Spleen (tissue), 11 donors: Measurements from ENCODE around the gene ATL1. TPM values are rescaled to one million over a fixed set of nuclear protein-coding genes. Genes with fewer than 3 reads are reported as not detected.
"Not testable (repeated sequence)": the region's sequence is repeated elsewhere in the genome, so short reads cannot be mapped to it uniquely, and the experiment has no call there.

Source experiments
- DNase-seq: peaks from one replicate; pipeline ENCODE4 v3.0.0-alpha.2; 2020
- H3K27ac ChIP-seq, 8 donors: fragments of 200-600 bp; sonication (generic) in 7 of 8; 1 replicate in 4 of 8; 2 replicates in 4 of 8; pipeline versions ENCODE4 v1.5.0 to v1.8.0; 2016 to 2021; ENCODE audit warnings: inconsistent platforms in 4 of 8, mild to moderate bottlenecking in 4 of 8, moderate library complexity in 1 of 8
- H3K27me3 ChIP-seq, 7 donors: fragments of 200-600 bp; sonication (generic) in 6 of 7; replicated peaks in 1 of 7; 1 replicate in 4 of 7; 2 replicates in 3 of 7; pipeline versions ENCODE4 v1.5.0 to v1.8.0; 2016 to 2021; ENCODE audit warnings: inconsistent platforms in 3 of 7, mild to moderate bottlenecking in 1 of 7
- H3K36me3 ChIP-seq, 6 donors: fragments of 200-600 bp; sonication (generic) in 5 of 6; 1 replicate in 4 of 6; 2 replicates in 2 of 6; pipeline versions ENCODE4 v1.5.0 to v1.8.0; 2016 to 2021; ENCODE audit warnings: inconsistent platforms in 2 of 6
- H3K4me1 ChIP-seq, 6 donors: fragments of 200-600 bp; sonication (generic) in 5 of 6; 1 replicate in 3 of 6; 2 replicates in 3 of 6; pipeline versions ENCODE4 v1.5.0 to v1.8.0; 2016 to 2021; ENCODE audit warnings: inconsistent platforms in 3 of 6
- H3K4me3 ChIP-seq, 8 donors: fragments of 200-600 bp; sonication (generic) in 7 of 8; 1 replicate in 4 of 8; 2 replicates in 4 of 8; pipeline versions ENCODE4 v1.5.0 to v1.8.0; 2016 to 2021; ENCODE audit warnings: inconsistent platforms in 4 of 8, mild to moderate bottlenecking in 4 of 8, moderate library complexity in 2 of 8
- H3K9me3 ChIP-seq, 8 donors: fragments of 200-600 bp; sonication (generic) in 7 of 8; 1 replicate in 4 of 8; 2 replicates in 4 of 8; pipeline versions ENCODE4 v1.5.0 to v1.8.0; 2016 to 2021; ENCODE audit warnings: inconsistent platforms in 4 of 8
- CTCF ChIP-seq, 11 experiments: fragments of 200-600 bp in 7 of 11; fragments of 450-650 bp in 4 of 11; sonication (generic) in 4 of 11; IDR thresholded peaks in 8 of 11; conservative IDR thresholded peaks in 3 of 11; 1 replicate in 7 of 11; 2 replicates in 4 of 11; pipeline versions ENCODE4 v1.4.0 to v1.8.0; 2016 to 2021; ENCODE audit warnings: antibody characterized with exemption in 11 of 11, inconsistent platforms in 4 of 11, mild to moderate bottlenecking in 1 of 11
- POLR2A ChIP-seq, 3 donors: fragments of 450-650 bp; IDR thresholded peaks; one replicate each; pipeline ENCODE4 v1.5.1; 2017; ENCODE audit warnings: antibody characterized with exemption in 3 of 3, mild to moderate bottlenecking in 1 of 3
- POLR2AphosphoS5 ChIP-seq, 3 donors: sonication (generic); formaldehyde crosslinking; IDR thresholded peaks; one replicate each; pipeline ENCODE4 v1.5.1; 2017; ENCODE audit warnings: antibody characterized with exemption in 3 of 3
- WGBS, 5 donors: extraction: QIAGEN DNeasy Blood & Tissue Kit in 3 of 5; methylation state at CpG; one replicate each; pipeline versions ENCODE4 v1.1.5 to v1.1.7; 2013 to 2018; 5-methylcytosine and 5-hydroxymethylcytosine counted together
- intact Hi-C: fragments of 100-400 bp; cut with DNase I; formaldehyde crosslinking; loops from one replicate; pipeline ENCODE4 v1.15.0; 2023; ENCODE audit warnings: low total_unique reads
- polyA plus RNA-seq, 3 donors: library from polyadenylated mRNA; stranded (reverse); fragments of 200-250 nt; gene quantifications; one replicate each; pipeline ENCODE4 v1.2.1, GENCODE V29; 2013
- total RNA-seq, 7 donors: library from RNA; depleted of rRNA in 3 of 7; stranded (reverse); fragments of >200 nt in 3 of 7; fragmentation: NEBNext Ultra II Directional in 4 of 7; extraction: Animal tissue kit (Norgen Biotek cat#: 25700) in 4 of 7; gene quantifications; one replicate each; pipeline versions ENCODE4 v1.1.0 to v1.2.1, GENCODE V29; 2016 to 2021
- donor health status: healthy with polysubstance abuse.
- donor health status: DM: no; HTN: no; CAD: no; lungs with moderate emphysema.
- donor health status: DM: no; HTN: no; CAD: no.
- donor health status: Bipolar disorder and iron deficiency.
- donor health status: healthy.
- donor health status: DM: no; HTN: no; CAD: no.
- donor health status: DM: yes; HTN: yes; CAD: no.

The ATL1 gene
- total and polyA plus RNA-seq, 10 donors = 0.91 to 3.2 (median 1.5) TPM

GRCh38 chr14:50534997-50535396 lies 24.9 kb upstream of the ATL1 start:
- intact Hi-C loops = no loop called here

GRCh38 chr14:50538034-50538433 lies 21.9 kb upstream of the ATL1 start:
- H3K36me3 ChIP-seq, H3K9me3 ChIP-seq, H3K4me3 ChIP-seq, H3K27ac ChIP-seq, H3K27me3 ChIP-seq, DNase-seq, intact Hi-C loops: not testable (repeated sequence)
- WGBS, 5 donors = 55 to 66% (median 60%) methylated on average over 4 of the region's 4 CpGs
- peaks cover 3 to 18% (median 9%) of the 10 kb centered on the region in 6 donors for H3K4me1 ChIP-seq

More at GRCh38 chr14:50534997-50535396, 24.9 kb upstream of the ATL1 start:
- DNase-seq = no peak
- no peak for TF ChIP-seq POLR2AphosphoS5 (IDR thresholded peaks at IDR 0.05)
- TF ChIP-seq CTCF (IDR thresholded peaks at IDR 0.05 in 8 of 11, conservative IDR thresholded peaks at IDR 0.05 in 3 of 11) = no peak
- TF ChIP-seq POLR2A (IDR thresholded peaks at IDR 0.05) = no peak
- Histone ChIP-seq H3K27ac (no peak overlapping the region), H3K4me1 (peaks cover 15 to 37% (median 31%) of the 10 kb centered on the region in 6 donors), H3K4me3 (no peak overlapping the region), H3K36me3 (no peaks in the 10 kb centered on the region), H3K27me3 (no peaks in the 10 kb centered on the region), H3K9me3 (peaks cover 0 to 5% (median 0%) of the 10 kb centered on the region in 8 donors)
- 20 to 55% (median 35%) methylated on average over 1 of the region's 1 CpG for WGBS, 5 donors

DNA sequence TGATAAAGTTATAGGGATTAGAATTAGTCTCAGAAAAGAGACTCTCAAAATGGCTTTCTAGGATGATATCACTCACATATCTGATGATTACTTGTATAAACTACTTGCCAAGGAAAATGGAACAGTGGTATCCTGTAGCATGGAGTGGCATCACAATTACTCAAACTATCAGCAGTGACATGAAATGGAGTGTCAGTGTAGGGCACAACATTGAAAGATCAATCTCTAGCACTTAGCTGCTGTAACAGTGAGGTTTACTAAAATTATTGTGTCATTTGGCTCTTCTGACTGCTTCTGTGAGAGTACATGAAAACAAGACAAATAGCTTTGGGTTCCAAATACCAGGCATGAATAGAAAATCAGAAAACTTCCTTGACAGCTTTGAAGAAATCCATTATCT lies 20.9 kb upstream of the ATL1 start:
- Histone ChIP-seq H3K9me3 (peaks cover 0 to 5% (median 0%) of the 10 kb centered on the region in 8 donors), H3K4me1 (peaks cover 0 to 9% (median 0%) of the 10 kb centered on the region in 6 donors), H3K36me3 (no peaks in the 10 kb centered on the region), H3K4me3 (no peak overlapping the region), H3K27me3 (no peaks in the 10 kb centered on the region), H3K27ac (no peak overlapping the region)
- no peak for DNase-seq
- TF ChIP-seq POLR2AphosphoS5 (IDR thresholded peaks at IDR 0.05) = no peak
- no peak for TF ChIP-seq POLR2A (IDR thresholded peaks at IDR 0.05)
- no peak for TF ChIP-seq CTCF (IDR thresholded peaks at IDR 0.05 in 8 of 11, conservative IDR thresholded peaks at IDR 0.05 in 3 of 11)
- intact Hi-C loops = no loop called here

DNA sequence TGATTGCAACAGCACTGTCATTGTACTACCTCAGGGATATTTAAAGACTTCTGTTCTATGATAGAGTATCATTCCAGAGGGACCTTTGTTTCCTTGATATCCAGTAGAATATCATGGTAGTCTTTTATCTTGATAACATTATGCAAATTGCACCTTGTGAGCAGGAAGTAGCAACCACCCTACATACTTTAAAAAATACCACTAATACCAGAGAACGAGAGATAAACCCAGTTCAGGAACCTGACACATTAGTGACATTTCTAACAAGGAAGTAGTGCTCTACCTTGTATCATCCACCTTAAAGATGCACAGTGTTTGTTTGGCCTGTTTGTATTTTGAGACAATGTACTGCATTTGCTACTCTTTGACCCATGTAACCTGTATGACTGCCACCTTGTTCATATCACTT lies 18.8 kb upstream of the ATL1 start:
- intact Hi-C loops = loop anchor here (10.0 kb wide), 1 partner anchor 234 kb away; no protein-coding TSS in a partner anchor
- 38 to 61% (median 53%) methylated on average over 1 of the region's 1 CpG for WGBS, 5 donors
- no peaks in the 10 kb centered on the region for H3K27me3 ChIP-seq
- H3K9me3 ChIP-seq = peaks cover 0 to 5% (median 0%) of the 10 kb centered on the region in 8 donors
- peaks cover 0 to 7% (median 0%) of the 10 kb centered on the region in 6 donors for H3K4me1 ChIP-seq
- TF ChIP-seq CTCF (IDR thresholded peaks at IDR 0.05 in 8 of 11, conservative IDR thresholded peaks at IDR 0.05 in 3 of 11) (no peak), POLR2AphosphoS5 (IDR thresholded peaks at IDR 0.05) (no peak), POLR2A (IDR thresholded peaks at IDR 0.05) (no peak)
- no peak overlapping the region for H3K4me3 ChIP-seq
- H3K27ac ChIP-seq = no peak overlapping the region
- no peak for DNase-seq
- no peaks in the 10 kb centered on the region for H3K36me3 ChIP-seq
